Smooth muscle cell (in vitro differentiated cells): ENCODE measurements around the gene TSTD1. TPM values are rescaled to one million over a fixed set of nuclear protein-coding genes. Genes with fewer than 3 reads are reported as not detected.

Experiments used
- DNase-seq: peaks from one replicate; lab custom pipeline; 2025; ENCODE audit not compliant: unreplicated experiment; lab: John Stamatoyannopoulos, UW
- H2AFZ ChIP-seq: fragments of 200-600 bp; sonication (generic); 2 replicates; pipeline ENCODE4 v1.6.0; 2016; ENCODE audit warnings: antibody characterized with exemption, low read depth, mild to moderate bottlenecking
- H3F3A ChIP-seq: fragments of 200-600 bp; sonication (generic); 2 replicates; pipeline ENCODE4 v1.6.0; 2017; ENCODE audit warnings: antibody characterized with exemption, low read depth
- H3K27ac ChIP-seq: fragments of 200-600 bp; sonication (generic); 2 replicates; pipeline ENCODE4 v1.5.1; 2016; ENCODE audit warnings: low read depth, mild to moderate bottlenecking
- H3K27me3 ChIP-seq: fragments of 200-600 bp; sonication (generic); 2 replicates; pipeline ENCODE4 v1.6.1; 2016; ENCODE audit warnings: low read depth, mild to moderate bottlenecking
- H3K36me3 ChIP-seq: fragments of 200-600 bp; sonication (generic); 2 replicates; pipeline ENCODE4 v1.5.1; 2016; ENCODE audit warnings: low read depth
- H3K4me1 ChIP-seq: fragments of 200-600 bp; sonication (generic); 2 replicates; pipeline ENCODE4 v1.5.1; 2016; ENCODE audit warnings: low read depth
- H3K4me2 ChIP-seq: fragments of 200-600 bp; sonication (generic); 2 replicates; pipeline ENCODE4 v1.6.0; 2016; ENCODE audit warnings: mild to moderate bottlenecking
- H3K4me3 ChIP-seq: fragments of 200-600 bp; sonication (generic); 2 replicates; pipeline ENCODE4 v1.5.1; 2016; ENCODE audit warnings: mild to moderate bottlenecking
- H3K79me2 ChIP-seq: fragments of 200-600 bp; sonication (generic); 2 replicates; pipeline ENCODE4 v1.6.0; 2016; ENCODE audit warnings: low read depth, mild to moderate bottlenecking
- H3K9ac ChIP-seq: fragments of 200-600 bp; sonication (generic); 2 replicates; pipeline ENCODE4 v1.6.0; 2016; ENCODE audit warnings: low read depth
- H3K9me3 ChIP-seq: fragments of 200-600 bp; sonication (generic); replicated peaks from 2 replicates; pipeline ENCODE4 v1.5.1; 2016; ENCODE audit warnings: low read depth
- H4K20me1 ChIP-seq: fragments of 200-600 bp; sonication (generic); 2 replicates; pipeline ENCODE4 v1.6.0; 2016; ENCODE audit warnings: low read depth
- CTCF ChIP-seq: fragments of 200-600 bp; sonication (generic); IDR thresholded peaks from 2 replicates; pipeline ENCODE4 v1.5.1; 2017; ENCODE audit warnings: borderline replicate concordance, mild to moderate bottlenecking, antibody characterized with exemption; ENCODE audit not compliant: insufficient read depth, poor library complexity, severe bottlenecking
- WGBS: methylation state at CpG from one replicate; pipeline ENCODE4 v1.1.7; 2016; ENCODE audit warnings: low lambda C conversion rate; 5-methylcytosine and 5-hydroxymethylcytosine counted together
- polyA plus RNA-seq: library from polyadenylated mRNA; unstranded; fragments of >200 nt; fragmentation: Nextera tagmentation; extraction: Ambion mirVana; gene quantifications from 2 replicates; pipeline ENCODE4 v1.2.1, GENCODE V29; 2016
- total RNA-seq: library from RNA; depleted of rRNA; stranded (reverse); fragments of >200 nt; gene quantifications from 2 replicates; pipeline ENCODE4 v1.2.3, GENCODE V29; 2014

TSTD1 gene
- total and polyA plus RNA-seq, 2 experiments from 2014 or later = 26.0 to 48.0 TPM

GRCh38 chr1:161071886-161072371, 33.2 kb upstream of the TSTD1 start:
- Histone ChIP-seq H3K9ac (no peak overlapping the region), H4K20me1 (no peaks in the 10 kb centered on the region), H3K27ac (no peak overlapping the region), H3F3A (no peaks in the 10 kb centered on the region), H2AFZ (no peak overlapping the region), H3K4me3 (no peak overlapping the region), H3K27me3 (no peaks in the 10 kb centered on the region), H3K4me1 (peaks cover 4% of the 10 kb centered on the region), H3K36me3 (no peaks in the 10 kb centered on the region), H3K4me2 (peak overlapping the region; percentile 41), H3K79me2 (no peaks in the 10 kb centered on the region), H3K9me3 (no peaks in the 10 kb centered on the region)
- 62% methylated on average over 9 of the region's 9 CpGs for WGBS
- DNase-seq = no peak
- TF ChIP-seq CTCF = peak; percentile 71

DNA sequence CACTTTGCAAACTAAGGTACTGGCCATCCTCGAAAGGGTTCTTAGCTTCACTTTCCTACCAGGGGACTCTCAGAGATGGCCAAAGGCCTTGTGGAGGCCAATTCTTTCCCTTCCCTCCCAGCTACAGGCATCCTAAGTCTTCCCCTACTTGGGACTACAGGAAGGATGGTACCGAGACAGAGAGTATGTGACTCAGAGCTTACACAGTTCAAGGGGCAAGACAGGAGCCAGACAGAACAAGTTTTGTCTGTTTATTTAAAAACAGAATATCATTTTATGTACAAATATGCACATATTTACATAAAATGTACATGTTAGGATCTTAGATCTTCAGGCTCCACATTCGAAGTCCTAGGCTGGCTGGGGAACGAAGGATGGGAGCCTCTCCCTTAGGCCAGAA, 32.0 kb upstream of the TSTD1 start:
- Histone ChIP-seq H3K4me1 (peaks cover 4% of the 10 kb centered on the region), H2AFZ (peak overlapping the region; percentile 73), H3K9ac (no peak overlapping the region), H3K9me3 (no peaks in the 10 kb centered on the region), H3K27me3 (no peaks in the 10 kb centered on the region), H4K20me1 (no peaks in the 10 kb centered on the region), H3K36me3 (no peaks in the 10 kb centered on the region), H3K27ac (peak overlapping the region; percentile 73), H3K4me3 (no peak overlapping the region), H3K79me2 (no peaks in the 10 kb centered on the region), H3F3A (no peaks in the 10 kb centered on the region), H3K4me2 (peak overlapping the region; percentile 41)
- TF ChIP-seq CTCF = no peak
- WGBS = 57% methylated on average over 4 of the region's 4 CpGs
- no peak for DNase-seq

GRCh38 chr1:161069731-161070270, 31.0 kb upstream of the TSTD1 start, which contains the start of gene ARHGAP30:
Gene ARHGAP30 (minus strand): TSS chr1:161069891. CDS start chr1:161069624, 267 bp downstream.
- H3K4me3 ChIP-seq = no peak within 1 kb of the TSS
- no peaks in the 10 kb centered on the region for H3F3A ChIP-seq
- no peak for TF ChIP-seq CTCF
- no peaks in the 10 kb centered on the region for H4K20me1 ChIP-seq
- no peak for DNase-seq
- peak within 1 kb of the TSS; percentile 41 for H3K4me2 ChIP-seq
- H3K4me1 ChIP-seq = peaks cover 4% of the 10 kb centered on the region
- WGBS = 90% methylated on average over 9 of the region's 9 CpGs
- no peak within 1 kb of the TSS for H3K9ac ChIP-seq
- H3K27ac ChIP-seq = peak within 1 kb of the TSS; percentile 73
- H3K27me3 ChIP-seq = no peaks in the 10 kb centered on the region
- no peaks in the 10 kb centered on the region for H3K36me3 ChIP-seq
- H2AFZ ChIP-seq = peak within 1 kb of the TSS; percentile 73
- no peaks in the 10 kb centered on the region for H3K79me2 ChIP-seq
- no peaks in the 10 kb centered on the region for H3K9me3 ChIP-seq

DNA sequence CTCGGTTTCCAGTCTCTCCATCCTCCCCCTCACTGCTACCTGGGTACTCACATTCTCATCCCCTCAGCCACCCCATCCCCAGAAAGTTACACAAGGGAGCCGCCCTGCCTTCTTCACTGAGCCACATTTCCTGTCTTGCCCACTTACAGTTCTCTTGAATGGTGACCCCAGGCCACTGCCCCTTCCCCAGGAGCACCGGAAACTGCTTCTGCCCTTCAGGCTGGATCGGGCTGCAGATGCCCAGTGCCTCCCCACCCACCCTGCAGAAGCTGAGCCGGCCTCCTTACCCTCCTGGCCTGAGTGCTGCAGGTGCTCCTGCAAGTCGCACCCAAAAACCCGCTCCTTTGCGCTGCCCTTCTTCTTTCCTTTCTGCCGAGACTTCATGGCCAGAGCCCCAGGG, 30.5 kb upstream of the TSTD1 start:
- no peaks in the 10 kb centered on the region for H3F3A ChIP-seq
- no peaks in the 10 kb centered on the region for H3K79me2 ChIP-seq
- H3K4me3 ChIP-seq = no peak overlapping the region
- no peaks in the 10 kb centered on the region for H3K36me3 ChIP-seq
- no peak overlapping the region for H3K9ac ChIP-seq
- H3K9me3 ChIP-seq = no peaks in the 10 kb centered on the region
- H4K20me1 ChIP-seq = no peaks in the 10 kb centered on the region
- peaks cover 4% of the 10 kb centered on the region for H3K4me1 ChIP-seq
- TF ChIP-seq CTCF = no peak
- no peak overlapping the region for H3K4me2 ChIP-seq
- no peak overlapping the region for H2AFZ ChIP-seq
- H3K27me3 ChIP-seq = no peaks in the 10 kb centered on the region
- no peak overlapping the region for H3K27ac ChIP-seq
- no peak for DNase-seq
- 92% methylated on average over 9 of the region's 9 CpGs for WGBS
